T-cell (primary cell): Measurements from ENCODE around the gene LARP1. TPM values are rescaled to one million over a fixed set of nuclear protein-coding genes. Genes with fewer than 3 reads are reported as not detected.
A peak's percentile ranks its signal among the peaks of the same experiment; 100 is the strongest.

Experiments used
- ATAC-seq, 4 experiments: fragments of 200-7000 bp in 3 of 4; fragments of 150-1000 bp in 1 of 4; cut with Tn5 transposase; replicated peaks in 1 of 4; 1 replicate in 3 of 4; 2 replicates in 1 of 4; pipeline ENCODE4 v1.10.0; 2021; ENCODE audit warnings: moderate library complexity in 3 of 4, mild to moderate bottlenecking in 2 of 4, moderate number of reproducible peaks in 1 of 4
- CTCF ChIA-PET, 2 donors: fragments of 300-600 bp; sonication (Branson Sonifier 250); formaldehyde crosslinking; loops; one replicate each; lab custom pipeline; 2022; ENCODE audit warnings: antibody characterized with exemption in 2 of 2; lab: Charles Lee
- POLR2A ChIA-PET, 2 donors: fragments of 300-600 bp; sonication (Branson Sonifier 250); formaldehyde crosslinking; loops; one replicate each; lab custom pipeline; 2022; ENCODE audit warnings: antibody characterized with exemption in 2 of 2; lab: Charles Lee
- DNase-seq, 35 experiments: peaks; one replicate each; pipeline versions ENCODE4 v3.0.0 to v3.0.0-alpha.2; 2013 to 2023
- H3K27ac ChIP-seq: one replicate; pipeline ENCODE4 v1.5.1; 2013; ENCODE audit warnings: low read length
- H3K27me3 ChIP-seq, 2 experiments: replicated peaks in 1 of 2; 1 replicate in 1 of 2; 2 replicates in 1 of 2; pipeline versions ENCODE4 v1.6.1 to v1.7.0; 2013; ENCODE audit warnings: low read length in 1 of 2, mixed read lengths in 1 of 2; ENCODE audit not compliant: control insufficient read depth in 2 of 2, insufficient read depth in 2 of 2; ENCODE audit errors: extremely low read depth in 1 of 2
- H3K36me3 ChIP-seq, 2 donors: 1 replicate in 1 of 2; 2 replicates in 1 of 2; pipeline versions ENCODE4 v1.6.1 to v1.7.0; 2013; ENCODE audit warnings: low read length in 1 of 2; ENCODE audit not compliant: control insufficient read depth in 2 of 2, insufficient read depth in 1 of 2; ENCODE audit errors: extremely low read depth in 1 of 2
- H3K4me1 ChIP-seq, 2 experiments: 1 replicate in 1 of 2; 2 replicates in 1 of 2; pipeline versions ENCODE4 v1.6.1 to v1.7.0; 2013; ENCODE audit warnings: low read length in 2 of 2, mixed read lengths in 1 of 2; ENCODE audit not compliant: insufficient read depth in 2 of 2, control insufficient read depth in 1 of 2; ENCODE audit errors: extremely low read depth in 1 of 2
- H3K4me3 ChIP-seq, 2 donors: 1 replicate in 1 of 2; 2 replicates in 1 of 2; pipeline versions ENCODE4 v1.5.1 to v1.7.0; 2013; ENCODE audit warnings: mild to moderate bottlenecking in 2 of 2, low read length in 1 of 2, moderate library complexity in 1 of 2; ENCODE audit not compliant: control insufficient read depth in 1 of 2; ENCODE audit errors: extremely low read depth in 1 of 2
- H3K9me3 ChIP-seq: 2 replicates; pipeline ENCODE4 v1.7.0; 2013
- H3K27ac Mint-ChIP-seq, 2 donors: one replicate each; pipeline ENCODE4 v1.8.0; 2020 to 2021; ENCODE audit warnings: mild to moderate bottlenecking in 2 of 2, mixed read lengths in 2 of 2
- H3K27me3 Mint-ChIP-seq, 2 donors: one replicate each; pipeline ENCODE4 v1.8.0; 2021 to 2022; ENCODE audit warnings: mixed read lengths in 2 of 2
- H3K36me3 Mint-ChIP-seq: one replicate; pipeline ENCODE4 v1.8.0; 2021; ENCODE audit warnings: mixed read lengths
- H3K4me1 Mint-ChIP-seq, 3 donors: one replicate each; pipeline ENCODE4 v1.8.0; 2020 to 2022; ENCODE audit warnings: mixed read lengths in 3 of 3, mild to moderate bottlenecking in 1 of 3
- H3K4me3 Mint-ChIP-seq, 3 donors: one replicate each; pipeline ENCODE4 v1.8.0; 2020 to 2022; ENCODE audit warnings: mild to moderate bottlenecking in 3 of 3, mixed read lengths in 3 of 3, moderate library complexity in 3 of 3
- H3K9me3 Mint-ChIP-seq, 3 donors: one replicate each; pipeline ENCODE4 v1.8.0; 2020 to 2022; ENCODE audit warnings: mixed read lengths in 3 of 3
- WGBS: methylation state at CpG from one replicate; pipeline ENCODE4 v1.1.5; 2013; ENCODE audit warnings: missing lambda C conversion rate; ENCODE audit not compliant: insufficient coverage; 5-methylcytosine and 5-hydroxymethylcytosine counted together
- total RNA-seq, 35 experiments: library from RNA in 6 of 35; stranded (reverse) in 6 of 35; fragments of 120-200 nt in 1 of 35; gene quantifications; one replicate each; pipeline versions ENCODE4 v1.2.1 to v1.2.4 and lab custom pipeline; 2013 to 2026

LARP1 gene
- total RNA-seq (100 to 1,000 TPM; 137 to 201 (median 182) TPM), total RNA-seq (lab: John Stamatoyannopoulos, UW) (125 to 597 (median 176) reads per million in 29 experiments)
- 77.1 TPM for total RNA-seq (2013)

- Mint-ChIP-seq H3K9me3 (no peaks in the 10 kb centered on the region), H3K27me3 (no peaks in the 10 kb centered on the region), H3K4me1 (peaks cover 40 to 56% (median 50%) of the 10 kb centered on the region in 3 donors), H3K36me3 (no peaks in the 10 kb centered on the region), H3K27ac (peak within 1 kb of the TSS; percentile 95 to 96), H3K4me3 (peak within 1 kb of the TSS; percentile 89 to 98 (median 94))
- ChIA-PET CTCF (no interaction called here), POLR2A (no interaction called here)
- Histone ChIP-seq H3K36me3 (no peaks in the 10 kb centered on the region), H3K27ac (peak within 1 kb of the TSS; percentile 93), H3K9me3 (no peaks in the 10 kb centered on the region), H3K4me1 (peaks cover 29 to 30% of the 10 kb centered on the region in 2 experiments), H3K4me3 (peak within 1 kb of the TSS; percentile 78 to 85), H3K27me3 (no peaks in the 10 kb centered on the region)
- ATAC-seq, result peak in 3 of 4 experiments; percentile 11 to 13 (median 12)
- DNase-seq, result peak in 7 of 35 experiments; percentile 2 to 33 (median 19)
- under 1% methylated on average over 61 of the region's 75 CpGs for WGBS
Observed at GRCh38 chr5:154755361-154756008, at the start of gene LARP1. Gene LARP1, plus strand, starts transcription at chr5:154755377. Its CDS starts 381 bp downstream, at chr5:154755758.

- no peak overlapping the region for H3K4me3 Mint-ChIP-seq
- no CpG with 5 or more reads among the region's 1 CpG for WGBS
- DNase-seq, result no peak
- no peak for ATAC-seq
- Histone ChIP-seq H3K36me3 (no peaks in the 10 kb centered on the region), H3K9me3 (no peaks in the 10 kb centered on the region), H3K27me3 (no peaks in the 10 kb centered on the region), H3K27ac (no peak overlapping the region), H3K4me1 (no peaks in the 10 kb centered on the region), H3K4me3 (no peak overlapping the region)
- ChIA-PET POLR2A (no interaction called here), CTCF (no interaction called here)
- no peaks in the 10 kb centered on the region for H3K27me3 Mint-ChIP-seq
- H3K4me1 Mint-ChIP-seq, result peaks cover 0 to 1% (median 0%) of the 10 kb centered on the region in 3 donors
- H3K36me3 Mint-ChIP-seq, result no peaks in the 10 kb centered on the region
- no peaks in the 10 kb centered on the region for H3K9me3 Mint-ChIP-seq
- no peak overlapping the region for H3K27ac Mint-ChIP-seq
Observed at GRCh38 chr5:154706416-154706815, 48.8 kb upstream of the LARP1 start.

GRCh38 chr5:154707641-154708040, 47.5 kb upstream of the LARP1 start:
- H3K4me1 ChIP-seq, result no peaks in the 10 kb centered on the region
- 97% methylated on average over 4 of the region's 5 CpGs for WGBS
- no peak overlapping the region for H3K27ac ChIP-seq
- Mint-ChIP-seq H3K9me3 (no peaks in the 10 kb centered on the region), H3K4me3 (no peak overlapping the region), H3K27ac (no peak overlapping the region), H3K36me3 (no peaks in the 10 kb centered on the region), H3K4me1 (peaks cover 0 to 1% (median 0%) of the 10 kb centered on the region in 3 donors), H3K27me3 (no peaks in the 10 kb centered on the region)
- ATAC-seq (no peak), DNase-seq (no peak)
- ChIA-PET CTCF (no interaction called here), POLR2A (no interaction called here)
- H3K27me3 ChIP-seq, result peaks cover 0 to 3% of the 10 kb centered on the region in 2 experiments
- H3K4me3 ChIP-seq, result no peak overlapping the region
- H3K36me3 ChIP-seq, result no peaks in the 10 kb centered on the region
- no peaks in the 10 kb centered on the region for H3K9me3 ChIP-seq

- Mint-ChIP-seq H3K36me3 (no peaks in the 10 kb centered on the region), H3K27ac (no peak overlapping the region), H3K9me3 (no peaks in the 10 kb centered on the region), H3K4me3 (no peak overlapping the region), H3K4me1 (peaks cover 0 to 1% (median 0%) of the 10 kb centered on the region in 3 donors), H3K27me3 (no peaks in the 10 kb centered on the region)
- ATAC-seq (no peak), DNase-seq (no peak)
- H3K27me3 ChIP-seq, result peaks cover 0 to 7% of the 10 kb centered on the region in 2 experiments
- no peak overlapping the region for H3K4me3 ChIP-seq
- no peaks in the 10 kb centered on the region for H3K36me3 ChIP-seq
- no peak overlapping the region for H3K27ac ChIP-seq
- ChIA-PET CTCF (no interaction called here), POLR2A (no interaction called here)
- no peaks in the 10 kb centered on the region for H3K9me3 ChIP-seq
- H3K4me1 ChIP-seq, result no peaks in the 10 kb centered on the region
- WGBS, result 90% methylated on average over 4 of the region's 6 CpGs
Observed at GRCh38 chr5:154708207-154708606, 47.0 kb upstream of the LARP1 start.

GRCh38 chr5:154708846-154709245, 46.3 kb upstream of the LARP1 start:
- DNase-seq (peak in 1 of 35 experiments; percentile 16), ATAC-seq (no peak)
- Histone ChIP-seq H3K27me3 (peaks cover 0 to 7% of the 10 kb centered on the region in 2 experiments), H3K36me3 (no peaks in the 10 kb centered on the region), H3K4me1 (no peaks in the 10 kb centered on the region), H3K27ac (no peak overlapping the region), H3K4me3 (no peak overlapping the region), H3K9me3 (no peaks in the 10 kb centered on the region)
- no peak overlapping the region for H3K4me3 Mint-ChIP-seq
- no peak overlapping the region for H3K27ac Mint-ChIP-seq
- H3K27me3 Mint-ChIP-seq, result no peaks in the 10 kb centered on the region
- CTCF ChIA-PET, result no interaction called here
- peaks cover 0 to 1% (median 0%) of the 10 kb centered on the region in 3 donors for H3K4me1 Mint-ChIP-seq
- 89% methylated on average over 3 of the region's 5 CpGs for WGBS
- no peaks in the 10 kb centered on the region for H3K36me3 Mint-ChIP-seq
- H3K9me3 Mint-ChIP-seq, result no peaks in the 10 kb centered on the region
- POLR2A ChIA-PET, result interaction anchor here in 1 of 2 donors (0.6 kb wide), 1 partner anchor 45 kb away, joined by 3 read pairs; no protein-coding TSS in a partner anchor

GRCh38 chr5:154709368-154710305, 45.5 kb upstream of the LARP1 start:
- H3K9me3 Mint-ChIP-seq, result no peaks in the 10 kb centered on the region
- peaks cover 0 to 7% of the 10 kb centered on the region in 2 experiments for H3K27me3 ChIP-seq
- H3K36me3 Mint-ChIP-seq, result no peaks in the 10 kb centered on the region
- ChIA-PET POLR2A (interaction anchor here in 1 of 2 donors (0.6 kb wide), 1 partner anchor 44 kb away, joined by 3 read pairs; no protein-coding TSS in a partner anchor), CTCF (no interaction called here)
- H3K4me1 ChIP-seq, result peaks cover 0 to 4% of the 10 kb centered on the region in 2 experiments
- no peak overlapping the region for H3K27ac ChIP-seq
- H3K9me3 ChIP-seq, result no peaks in the 10 kb centered on the region
- ATAC-seq (no peak), DNase-seq (no peak)
- H3K4me3 ChIP-seq, result no peak overlapping the region
- no peaks in the 10 kb centered on the region for H3K27me3 Mint-ChIP-seq
- H3K27ac Mint-ChIP-seq, result no peak overlapping the region
- no peak overlapping the region for H3K4me3 Mint-ChIP-seq
- 86% methylated on average over 13 of the region's 15 CpGs for WGBS
- peaks cover 5 to 6% (median 5%) of the 10 kb centered on the region in 3 donors for H3K4me1 Mint-ChIP-seq
- no peaks in the 10 kb centered on the region for H3K36me3 ChIP-seq
